ENCODE data around the gene CKMT2.

DNA sequence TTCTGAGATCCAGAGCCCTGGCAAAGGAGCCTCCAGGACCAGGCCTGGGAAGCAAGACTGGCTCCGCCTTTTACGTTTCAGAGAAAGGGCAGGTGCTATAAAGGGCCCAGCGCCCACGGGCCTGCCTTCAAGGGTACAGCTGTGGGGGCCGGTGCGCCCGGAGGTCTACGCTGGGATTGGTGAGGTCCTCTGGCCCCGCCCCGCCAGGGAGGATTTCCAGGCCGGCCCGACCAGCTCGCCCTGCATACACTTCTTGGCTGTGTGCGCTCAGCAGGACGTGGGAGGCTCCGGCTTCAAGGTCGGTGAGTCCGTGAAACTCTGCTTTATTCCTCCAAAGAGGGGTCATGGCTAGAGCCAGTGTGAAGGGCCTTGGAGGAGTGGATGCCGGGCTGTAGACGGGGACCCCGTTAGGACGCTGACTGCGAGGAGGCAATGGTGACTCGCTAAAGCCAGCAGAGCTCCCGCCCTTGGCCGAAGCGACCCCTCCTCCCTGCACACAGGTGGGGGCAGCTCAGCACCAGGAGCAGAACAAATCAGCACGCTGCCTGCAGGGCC lies at the start of gene CKMT2:
- TF ChIP-seq EZH2 (IDR thresholded peaks at IDR 0.05; ENCODE audit: low read length, unreplicated experiment) (no peak), CTCF (conservative IDR thresholded peaks at IDR 0.05; ENCODE audit: low read depth, low read length) (no peak), EZH2phosphoT487 (IDR thresholded peaks at IDR 0.05; ENCODE audit: borderline replicate concordance, low read length) (no peak)
